Measurements from ENCODE around the gene PDX1. TPM values are rescaled to one million over a fixed set of nuclear protein-coding genes. Genes with fewer than 3 reads are reported as not detected.

Gene PDX1
- total RNA-seq, 2 experiments from 2014 or later: not detected

DNA sequence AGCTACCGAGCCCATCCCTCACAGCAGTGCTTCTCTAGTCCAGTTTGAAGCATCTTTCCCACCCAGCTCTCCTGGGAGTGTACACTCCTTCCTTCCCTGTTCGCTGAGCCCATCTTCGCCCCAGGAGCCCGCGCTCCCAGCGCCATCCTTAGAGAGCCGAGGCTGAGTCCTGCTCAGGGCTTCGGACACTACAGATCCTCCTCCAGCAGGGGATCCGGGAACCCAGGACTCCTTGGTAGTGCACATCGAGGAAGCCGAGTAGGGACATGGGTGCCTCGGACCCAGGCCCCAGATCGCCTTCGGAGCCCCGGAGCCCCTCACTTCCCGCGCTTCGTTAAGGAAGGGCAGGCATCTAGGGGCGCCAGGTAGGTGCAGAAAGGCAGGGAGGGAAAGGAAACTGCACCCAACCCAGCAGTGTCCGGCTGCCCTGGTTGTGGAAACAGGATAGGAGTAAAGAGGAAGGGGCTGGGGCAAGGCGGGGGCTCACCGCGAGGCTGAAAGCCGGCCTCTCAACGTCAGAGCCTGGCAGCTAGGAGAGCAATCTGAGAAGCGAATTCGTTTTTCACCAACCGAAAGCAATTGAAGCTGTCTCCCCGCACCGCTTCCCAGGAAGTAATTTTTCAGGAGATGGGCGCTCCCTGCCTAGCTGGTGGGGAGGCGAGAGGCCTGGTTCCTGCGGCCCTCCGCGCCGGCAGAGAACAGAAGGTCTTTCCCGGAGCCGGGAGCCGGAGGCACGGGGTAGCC is 1.0 kb downstream of the PDX1 start:
- no peak overlapping the region for H3K27ac ChIP-seq (ENCODE audit: low read depth, low read length, poor library complexity, severe bottlenecking)
- no peak overlapping the region for H2AFZ ChIP-seq (ENCODE audit: low read length)
- no peak overlapping the region for H3K4me2 ChIP-seq (ENCODE audit: low read length)
- no peaks in the 10 kb centered on the region for H3K36me3 ChIP-seq (ENCODE audit: insufficient read depth, low read length)
- H3K4me3 ChIP-seq (ENCODE audit: low read depth, low read length, poor library complexity, severe bottlenecking): no peak overlapping the region
- CTCF ChIA-PET (ENCODE audit: unreplicated experiment): no interaction called here
- H3K9me3 ChIP-seq (ENCODE audit: low read length): no peaks in the 10 kb centered on the region
- no peaks in the 10 kb centered on the region for H3K79me2 ChIP-seq (ENCODE audit: insufficient read depth, low read depth, low read length)
- no peaks in the 10 kb centered on the region for H4K20me1 ChIP-seq (ENCODE audit: insufficient read depth, low read length)
- POLR2A ChIA-PET: no interaction called here
- no peaks in the 10 kb centered on the region for H3K4me1 ChIP-seq (ENCODE audit: insufficient read depth, low read length, poor library complexity, severe bottlenecking)
- no peak for DNase-seq (ENCODE audit: low spot score)
- no TSS peak for BruUV-seq (replicated peaks)
- TF ChIP-seq EZH2phosphoT487 (IDR thresholded peaks at IDR 0.05; ENCODE audit: borderline replicate concordance, low read depth, low read length): no peak
- TF ChIP-seq, protein P1, sequence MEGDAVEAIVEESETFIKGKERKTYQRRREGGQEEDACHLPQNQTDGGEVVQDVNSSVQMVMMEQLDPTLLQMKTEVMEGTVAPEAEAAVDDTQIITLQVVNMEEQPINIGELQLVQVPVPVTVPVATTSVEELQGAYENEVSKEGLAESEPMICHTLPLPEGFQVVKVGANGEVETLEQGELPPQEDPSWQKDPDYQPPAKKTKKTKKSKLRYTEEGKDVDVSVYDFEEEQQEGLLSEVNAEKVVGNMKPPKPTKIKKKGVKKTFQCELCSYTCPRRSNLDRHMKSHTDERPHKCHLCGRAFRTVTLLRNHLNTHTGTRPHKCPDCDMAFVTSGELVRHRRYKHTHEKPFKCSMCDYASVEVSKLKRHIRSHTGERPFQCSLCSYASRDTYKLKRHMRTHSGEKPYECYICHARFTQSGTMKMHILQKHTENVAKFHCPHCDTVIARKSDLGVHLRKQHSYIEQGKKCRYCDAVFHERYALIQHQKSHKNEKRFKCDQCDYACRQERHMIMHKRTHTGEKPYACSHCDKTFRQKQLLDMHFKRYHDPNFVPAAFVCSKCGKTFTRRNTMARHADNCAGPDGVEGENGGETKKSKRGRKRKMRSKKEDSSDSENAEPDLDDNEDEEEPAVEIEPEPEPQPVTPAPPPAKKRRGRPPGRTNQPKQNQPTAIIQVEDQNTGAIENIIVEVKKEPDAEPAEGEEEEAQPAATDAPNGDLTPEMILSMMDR (conservative IDR thresholded peaks at IDR 0.05; ENCODE audit: low read length): no peak
- intact Hi-C loops (cut with micrococcal nuclease; ENCODE audit: unreplicated experiment): no loop called here
- H3K9me2 ChIP-seq (ENCODE audit: insufficient read depth, low read length): no peaks in the 10 kb centered on the region

- Histone ChIP-seq H3K9me3 (ENCODE audit: low read length) (no peaks in the 10 kb centered on the region), H3K4me1 (ENCODE audit: insufficient read depth, low read length, poor library complexity, severe bottlenecking) (no peaks in the 10 kb centered on the region), H3K36me3 (ENCODE audit: insufficient read depth, low read length) (no peaks in the 10 kb centered on the region), H4K20me1 (ENCODE audit: insufficient read depth, low read length) (no peaks in the 10 kb centered on the region), H3K79me2 (ENCODE audit: insufficient read depth, low read depth, low read length) (no peaks in the 10 kb centered on the region), H3K4me2 (ENCODE audit: low read length) (no peak overlapping the region), H3K4me3 (ENCODE audit: low read depth, low read length, poor library complexity, severe bottlenecking) (no peak overlapping the region), H3K27ac (ENCODE audit: low read depth, low read length, poor library complexity, severe bottlenecking) (no peak overlapping the region), H2AFZ (ENCODE audit: low read length) (no peak overlapping the region), H3K9me2 (ENCODE audit: insufficient read depth, low read length) (no peaks in the 10 kb centered on the region)
- no peak for DNase-seq (ENCODE audit: low spot score)
- CTCF ChIA-PET (ENCODE audit: unreplicated experiment): no interaction called here
- BruUV-seq (replicated peaks): no TSS peak
- intact Hi-C loops (cut with micrococcal nuclease; ENCODE audit: unreplicated experiment): no loop called here
- POLR2A ChIA-PET: no interaction called here
- TF ChIP-seq, protein P1 (conservative IDR thresholded peaks at IDR 0.05; ENCODE audit: low read length): no peak
Measured at GRCh38 chr13:27921421-27921960, 1.7 kb downstream of the PDX1 start.
